HCT116 (cell line): ENCODE results near the gene WIZ. TPM values are rescaled to one million over a fixed set of nuclear protein-coding genes. Genes with fewer than 3 reads are reported as not detected.

Experiments used
- ATAC-seq: fragments of 200-7000 bp; cut with Tn5 transposase; 2 replicates; pipeline ENCODE4 v1.9.1; 2020; ENCODE audit warnings: mild to moderate bottlenecking, moderate library complexity
- BruUV-seq: library from RNA; stranded (reverse); fragments of 400-500 nt; replicated peaks from 2 replicates; lab custom pipeline; 2021; lab: Mats Ljungman, UMichigan
- CTCF ChIA-PET: fragments of 300-600 bp; sonication (Branson Sonifier 250); formaldehyde crosslinking; loops from one replicate; lab custom pipeline; 2021; ENCODE audit warnings: antibody characterized with exemption; lab: Charles Lee
- POLR2A ChIA-PET: fragments of 300-600, 350-600 bp; sonication (Branson Sonifier 250); formaldehyde crosslinking; loops from one replicate; lab custom pipeline; 2021; ENCODE audit warnings: antibody characterized with exemption; lab: Charles Lee
- RAD21 ChIA-PET, 2 experiments: fragments of 300-600 bp; sonication (Branson Sonifier 250); formaldehyde crosslinking; loops; one replicate each; lab custom pipeline; 2023; ENCODE audit warnings: low total read pairs in 2 of 2; ENCODE audit not compliant: uncharacterized antibody in 2 of 2, unreplicated experiment in 2 of 2, low non-redundant PET in 1 of 2; lab: Charles Lee
- DNase-seq: peaks from one replicate; pipeline ENCODE4 v3.0.0-alpha.2; 2010; ENCODE audit warnings: low read depth, low spot score
- H2AFZ ChIP-seq: fragments of 200-600 bp; shearing (Covaris generic), sonication (generic); 2 replicates; pipeline ENCODE4 v1.6.1; 2017; ENCODE audit warnings: low read depth, mixed run types, mixed read lengths, antibody characterized with exemption, low read length; ENCODE audit not compliant: poor library complexity, severe bottlenecking
- H3K27ac ChIP-seq: 2 replicates; pipeline ENCODE4 v1.5.1; 2012; ENCODE audit warnings: low read depth, low read length
- H3K27me3 ChIP-seq: fragments of 200-600 bp; sonication (generic); 2 replicates; pipeline ENCODE4 v1.6.1; 2016; ENCODE audit warnings: mixed run types, low read length, mixed read lengths; ENCODE audit not compliant: insufficient read depth
- H3K36me3 ChIP-seq, 2 experiments: fragments of 200-500 bp in 1 of 2; fragments of 200-600 bp in 1 of 2; sonication (Bioruptor generic) in 1 of 2; sonication (generic) in 1 of 2; 2 replicates each; pipeline versions ENCODE4 v1.5.1 to v1.6.1; 2014 to 2016; ENCODE audit warnings: low read length in 2 of 2, inconsistent platforms in 1 of 2, mixed read lengths in 1 of 2, mixed run types in 1 of 2; ENCODE audit not compliant: insufficient read depth in 2 of 2, control insufficient read depth in 1 of 2
- H3K4me1 ChIP-seq, 2 experiments: fragments of 200-600 bp in 1 of 2; sonication (generic) in 1 of 2; 2 replicates each; pipeline versions ENCODE4 v1.5.1 to v1.6.1; 2012 to 2017; ENCODE audit warnings: low read length in 2 of 2, inconsistent platforms in 1 of 2, mild to moderate bottlenecking in 1 of 2, mixed read lengths in 1 of 2, mixed run types in 1 of 2, moderate library complexity in 1 of 2; ENCODE audit not compliant: insufficient read depth in 2 of 2, control insufficient read depth in 1 of 2
- H3K4me2 ChIP-seq: fragments of 200-600 bp; sonication (generic); 2 replicates; pipeline ENCODE4 v1.6.1; 2017; ENCODE audit warnings: mixed run types, low read length, mixed read lengths
- H3K4me3 ChIP-seq, 2 experiments: fragments of 200-600 bp in 1 of 2; sonication (generic) in 1 of 2; replicated peaks in 1 of 2; 2 replicates each; pipeline ENCODE4 v1.5.1; 2011 to 2016; ENCODE audit warnings: low read length in 2 of 2, control low read depth in 1 of 2, low read depth in 1 of 2, mild to moderate bottlenecking in 1 of 2, mixed read lengths in 1 of 2, mixed run types in 1 of 2
- H3K79me2 ChIP-seq: fragments of 200-600 bp; sonication (generic); 2 replicates; pipeline ENCODE4 v1.6.1; 2017; ENCODE audit warnings: mild to moderate bottlenecking, mixed run types, low read length, moderate library complexity, mixed read lengths; ENCODE audit not compliant: insufficient read depth
- H3K9ac ChIP-seq: fragments of 200-600 bp; sonication (generic); 2 replicates; pipeline ENCODE4 v1.6.1; 2016; ENCODE audit warnings: low read length, mixed read lengths
- H3K9me2 ChIP-seq: fragments of 200-600 bp; sonication (generic), shearing (Covaris generic); 2 replicates; pipeline ENCODE4 v1.6.1; 2017; ENCODE audit warnings: mixed run types, mild to moderate bottlenecking, moderate library complexity; ENCODE audit not compliant: insufficient read depth
- H3K9me3 ChIP-seq, 2 experiments: fragments of 200-500 bp in 1 of 2; fragments of 200-600 bp in 1 of 2; sonication (Bioruptor generic) in 1 of 2; sonication (generic) in 1 of 2; 2 replicates each; pipeline ENCODE4 v1.6.1; 2014 to 2017; ENCODE audit warnings: low read length in 2 of 2, mixed read lengths in 2 of 2, inconsistent platforms in 1 of 2, low read depth in 1 of 2, mild to moderate bottlenecking in 1 of 2, mixed run types in 1 of 2, moderate library complexity in 1 of 2; ENCODE audit not compliant: control insufficient read depth in 1 of 2, insufficient read depth in 1 of 2
- H4K20me1 ChIP-seq: fragments of 200-600 bp; sonication (generic), shearing (Covaris generic); 2 replicates; pipeline ENCODE4 v1.6.1; 2017; ENCODE audit warnings: mixed run types, mild to moderate bottlenecking, moderate library complexity; ENCODE audit not compliant: insufficient read depth
- CBX3 ChIP-seq: IDR thresholded peaks from 2 replicates; pipeline ENCODE4 v1.6.1; 2012; ENCODE audit warnings: low read depth
- CEBPB ChIP-seq: IDR thresholded peaks from 2 replicates; pipeline ENCODE4 v1.6.1; 2012; ENCODE audit warnings: low read depth
- EGR1 ChIP-seq: IDR thresholded peaks from 2 replicates; pipeline ENCODE4 v1.6.1; 2012; ENCODE audit warnings: low read depth
- EZH2 ChIP-seq: fragments of 200-600 bp; sonication (generic); IDR thresholded peaks from 2 replicates; pipeline ENCODE4 v1.6.1; 2017; ENCODE audit warnings: antibody characterized with exemption, mixed run types
- EZH2phosphoT487 ChIP-seq: fragments of 200-600 bp; IDR thresholded peaks from 2 replicates; pipeline ENCODE4 v1.6.1; 2018; ENCODE audit warnings: antibody characterized with exemption, borderline replicate concordance
- JUND ChIP-seq: IDR thresholded peaks from 2 replicates; pipeline ENCODE4 v1.6.1; 2012
- POLR2A ChIP-seq: IDR thresholded peaks from 2 replicates; pipeline ENCODE4 v1.7.0; 2011; ENCODE audit warnings: borderline replicate concordance; ENCODE audit not compliant: insufficient read depth, insufficient read length; ENCODE audit errors: extremely low read depth
- POLR2AphosphoS5 ChIP-seq: IDR thresholded peaks from 2 replicates; pipeline ENCODE4 v1.6.1; 2011; ENCODE audit warnings: mild to moderate bottlenecking, low read depth, low read length, moderate library complexity
- REST ChIP-seq: IDR thresholded peaks from 2 replicates; pipeline ENCODE4 v1.6.1; 2012; ENCODE audit warnings: low read depth
- SIN3A ChIP-seq: IDR thresholded peaks from 2 replicates; pipeline ENCODE4 v1.6.1; 2012; ENCODE audit warnings: low read depth
- SRF ChIP-seq: IDR thresholded peaks from 2 replicates; pipeline ENCODE4 v1.6.1; 2012; ENCODE audit warnings: low read depth
- TCF7L2 ChIP-seq: IDR thresholded peaks from 2 replicates; pipeline ENCODE4 v1.7.0; 2011; ENCODE audit warnings: borderline replicate concordance, inconsistent platforms; ENCODE audit not compliant: insufficient read depth, insufficient read length; ENCODE audit errors: extremely low read depth
- ZFX ChIP-seq: fragments of 450-650 bp; IDR thresholded peaks from 2 replicates; pipeline ENCODE4 v1.6.1; 2017
- ZNF274 ChIP-seq: fragments of 200-500 bp; sonication (Bioruptor generic); IDR thresholded peaks from 2 replicates; pipeline ENCODE4 v1.6.1; 2014; ENCODE audit warnings: mild to moderate bottlenecking, low read depth, low read length, inconsistent platforms
- intact Hi-C: fragments of 100-400 bp; cut with micrococcal nuclease; formaldehyde crosslinking; loops from 2 replicates; pipeline ENCODE4 v1.10.0; 2022
- total RNA-seq: library from RNA; stranded (reverse); gene quantifications from one replicate; pipeline ENCODE4 v1.2.1, GENCODE V29; 2021; ENCODE audit not compliant: unreplicated experiment
- TF ChIP-seq, protein P1 (sequence below): IDR thresholded peaks from 2 replicates; pipeline ENCODE4 v1.6.1; 2012

WIZ gene
- total RNA-seq, 1 experiment from 2014 or later, result 28.4 TPM

DNA sequence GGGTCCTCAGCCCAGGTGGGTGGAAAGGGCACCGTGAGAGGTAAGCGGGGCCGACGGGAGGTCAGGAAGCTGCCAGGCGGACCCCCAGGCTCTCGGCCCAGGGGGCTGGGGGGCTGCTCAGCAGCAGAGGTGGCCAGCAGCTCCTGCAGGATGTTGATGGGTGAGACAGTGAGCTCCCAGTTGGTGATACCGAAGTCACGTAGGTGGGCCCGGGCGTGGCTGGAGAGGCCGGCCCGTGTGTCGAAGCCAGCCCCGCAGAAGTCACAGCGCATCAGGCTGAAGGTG lies 13.0 kb downstream of the WIZ start:
- ChIA-PET POLR2A (interaction anchor here (1.7 kb wide), 1 partner anchor 18 kb away, joined by 5 read pairs; the partner anchor contains the start of gene AKAP8L), RAD21 (no interaction called here), CTCF (no interaction called here)
- H2AFZ ChIP-seq, result no peak overlapping the region
- H3K27ac ChIP-seq, result no peak overlapping the region
- no peaks in the 10 kb centered on the region for H3K9me3 ChIP-seq
- H3K9me2 ChIP-seq, result no peaks in the 10 kb centered on the region
- H3K36me3 ChIP-seq, result no peaks in the 10 kb centered on the region; a peak in 1 of 4 replicates
- H3K4me1 ChIP-seq, result peaks cover 6 to 10% of the 10 kb centered on the region in 2 experiments
- no peak for DNase-seq
- H3K9ac ChIP-seq, result no peak overlapping the region
- ATAC-seq, result no peak
- BruUV-seq, result no TSS peak
- no peak overlapping the region for H3K4me3 ChIP-seq
- TF ChIP-seq POLR2AphosphoS5 (no peak), SIN3A (no peak), ZNF274 (no peak), SRF (no peak), EZH2phosphoT487 (no peak), TCF7L2 (no peak), POLR2A (no peak), ZFX (no peak)
- TF ChIP-seq, protein P1, sequence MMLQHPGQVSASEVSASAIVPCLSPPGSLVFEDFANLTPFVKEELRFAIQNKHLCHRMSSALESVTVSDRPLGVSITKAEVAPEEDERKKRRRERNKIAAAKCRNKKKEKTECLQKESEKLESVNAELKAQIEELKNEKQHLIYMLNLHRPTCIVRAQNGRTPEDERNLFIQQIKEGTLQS, result no peak
- no peak overlapping the region for H3K4me2 ChIP-seq
- no peaks in the 10 kb centered on the region for H3K27me3 ChIP-seq
- intact Hi-C loops, result no loop called here
- peaks cover 5% of the 10 kb centered on the region for H3K79me2 ChIP-seq
- no peaks in the 10 kb centered on the region for H4K20me1 ChIP-seq

GRCh38 chr19:15436012-15436825 lies 13.5 kb downstream of the WIZ start:
- Histone ChIP-seq H3K79me2 (peaks cover 10% of the 10 kb centered on the region), H3K27me3 (no peaks in the 10 kb centered on the region), H3K9me2 (no peaks in the 10 kb centered on the region), H2AFZ (no peak overlapping the region), H3K9me3 (no peaks in the 10 kb centered on the region), H3K9ac (no peak overlapping the region), H3K4me2 (no peak overlapping the region), H4K20me1 (no peaks in the 10 kb centered on the region), H3K27ac (no peak overlapping the region), H3K4me1 (peaks cover 10 to 15% of the 10 kb centered on the region in 2 experiments), H3K36me3 (no peaks in the 10 kb centered on the region; a peak in 1 of 4 replicates), H3K4me3 (no peak overlapping the region)
- no TSS peak for BruUV-seq
- RAD21 ChIA-PET, result no interaction called here
- CTCF ChIA-PET, result no interaction called here
- no peak for DNase-seq
- POLR2A ChIA-PET, result interaction anchor here (0.6 to 1.7 kb wide), 2 partner anchors 16 to 17 kb away, joined by 3 to 5 read pairs; partner anchors contain the start of gene AKAP8L
- no peak for ATAC-seq
- intact Hi-C loops, result no loop called here
- TF ChIP-seq ZFX, result no peak
- no peak for TF ChIP-seq EGR1
- no peak for TF ChIP-seq EZH2
- no peak for TF ChIP-seq CBX3
- TF ChIP-seq POLR2A, result no peak
- no peak for TF ChIP-seq REST
- no peak for TF ChIP-seq JUND
- TF ChIP-seq EZH2phosphoT487, result no peak
- TF ChIP-seq CEBPB, result no peak
- no peak for TF ChIP-seq TCF7L2
